B cell (primary cell): ENCODE results near the gene MTX3. TPM values are rescaled to one million over a fixed set of nuclear protein-coding genes. Genes with fewer than 3 reads are reported as not detected.

Experiments
- ATAC-seq: fragments of 200-7000 bp; cut with Tn5 transposase; one replicate; pipeline ENCODE4 v1.10.0; 2021; ENCODE audit warnings: low read depth, mild to moderate bottlenecking, moderate number of reproducible peaks, moderate library complexity
- CTCF ChIA-PET: fragments of 350-600 bp; sonication (Branson Sonifier 250); formaldehyde crosslinking; loops from one replicate; lab custom pipeline; 2021; ENCODE audit warnings: antibody characterized with exemption, inconsistent platforms; lab: Charles Lee
- POLR2A ChIA-PET: fragments of 350-600 bp; sonication (Branson Sonifier 250); formaldehyde crosslinking; loops from one replicate; lab custom pipeline; 2021; ENCODE audit warnings: antibody characterized with exemption; lab: Charles Lee
- DNase-seq: peaks from one replicate; pipeline ENCODE4 v3.0.0; 2013
- H2AFZ ChIP-seq: 2 replicates; pipeline ENCODE4 v1.6.1; 2012; ENCODE audit warnings: mild to moderate bottlenecking, low read depth, low read length; ENCODE audit not compliant: insufficient read depth, poor library complexity, severe bottlenecking
- H3K27ac ChIP-seq, 2 donors: 1 replicate in 1 of 2; 2 replicates in 1 of 2; pipeline ENCODE4 v1.5.1; 2012 to 2013; ENCODE audit warnings: low read length in 2 of 2, mild to moderate bottlenecking in 2 of 2, moderate library complexity in 1 of 2
- H3K27me3 ChIP-seq, 4 experiments: fragments of 200-600 bp in 1 of 4; sonication (generic) in 1 of 4; replicated peaks in 1 of 4; 1 replicate in 2 of 4; 2 replicates in 2 of 4; pipeline versions ENCODE4 v1.6.1 to v1.7.0; 2013 to 2016; ENCODE audit warnings: low read length in 3 of 4, mild to moderate bottlenecking in 2 of 4, mixed read lengths in 1 of 4, moderate library complexity in 1 of 4; ENCODE audit not compliant: insufficient read depth in 4 of 4, control insufficient read depth in 3 of 4; ENCODE audit errors: control extremely low read depth in 1 of 4
- H3K36me3 ChIP-seq, 2 experiments: replicated peaks in 1 of 2; 1 replicate in 1 of 2; 2 replicates in 1 of 2; pipeline versions ENCODE4 v1.6.1 to v1.7.1; 2013; ENCODE audit warnings: low read length in 1 of 2; ENCODE audit not compliant: insufficient read depth in 2 of 2, control insufficient read depth in 1 of 2; ENCODE audit errors: control extremely low read depth in 1 of 2, extremely low read depth in 1 of 2
- H3K4me1 ChIP-seq, 2 donors: fragments of 200-600 bp in 1 of 2; sonication (generic) in 1 of 2; 1 replicate in 1 of 2; 2 replicates in 1 of 2; pipeline versions ENCODE4 v1.5.1 to v1.6.1; 2013 to 2017; ENCODE audit warnings: low read length in 2 of 2; ENCODE audit not compliant: control insufficient read depth in 2 of 2, insufficient read depth in 2 of 2
- H3K4me2 ChIP-seq: replicated peaks from 2 replicates; pipeline ENCODE3; 2012; ENCODE audit warnings: mild to moderate bottlenecking, low read depth, low read length; ENCODE audit not compliant: poor library complexity, severe bottlenecking
- H3K4me3 ChIP-seq, 5 experiments: fragments of 200-600 bp in 1 of 5; sonication (generic) in 1 of 5; 1 replicate in 3 of 5; 2 replicates in 2 of 5; pipeline versions ENCODE4 v1.5.1 to v1.7.0; 2011 to 2016; ENCODE audit warnings: low read length in 4 of 5, mild to moderate bottlenecking in 4 of 5, low read depth in 2 of 5, control low read depth in 1 of 5, moderate library complexity in 1 of 5; ENCODE audit not compliant: insufficient read depth in 1 of 5; ENCODE audit errors: control extremely low read depth in 1 of 5, extremely low read depth in 1 of 5
- H3K79me2 ChIP-seq: fragments of 200-600 bp; sonication (generic); one replicate; pipeline ENCODE4 v1.6.0; 2016; ENCODE audit warnings: low read length; ENCODE audit not compliant: control insufficient read depth, insufficient read depth
- H3K9ac ChIP-seq: fragments of 200-600 bp; sonication (generic); 2 replicates; pipeline ENCODE4 v1.6.1; 2017; ENCODE audit warnings: mild to moderate bottlenecking, low read length, moderate library complexity
- H3K9me3 ChIP-seq, 3 donors: one replicate each; pipeline versions ENCODE4 v1.6.1 to v1.7.1; 2013; ENCODE audit warnings: low read length in 2 of 3; ENCODE audit not compliant: control insufficient read depth in 2 of 3, insufficient read depth in 1 of 3; ENCODE audit errors: control extremely low read depth in 1 of 3
- H4K20me1 ChIP-seq: 2 replicates; pipeline ENCODE4 v1.6.0; 2012; ENCODE audit warnings: mild to moderate bottlenecking, low read length; ENCODE audit not compliant: insufficient read depth, control insufficient read depth, poor library complexity, severe bottlenecking
- H3K27ac Mint-ChIP-seq: one replicate; pipeline ENCODE4 v1.8.0; 2021; ENCODE audit warnings: mixed read lengths
- H3K27me3 Mint-ChIP-seq: one replicate; pipeline ENCODE4 v1.8.0; 2021; ENCODE audit warnings: mixed read lengths
- H3K4me1 Mint-ChIP-seq: one replicate; pipeline ENCODE4 v1.8.0; 2021; ENCODE audit warnings: mixed read lengths
- H3K4me3 Mint-ChIP-seq: one replicate; pipeline ENCODE4 v1.8.0; 2021; ENCODE audit warnings: mixed read lengths
- H3K9me3 Mint-ChIP-seq: one replicate; pipeline ENCODE4 v1.8.0; 2022; ENCODE audit warnings: mixed read lengths; ENCODE audit not compliant: insufficient read depth
- EZH2 ChIP-seq: IDR thresholded peaks from 2 replicates; pipeline ENCODE4 v1.6.1; 2012; ENCODE audit warnings: borderline replicate concordance, low read depth, mild to moderate bottlenecking, moderate library complexity, low read length; ENCODE audit not compliant: insufficient read depth, poor library complexity, severe bottlenecking
- WGBS: methylation state at CpG from one replicate; pipeline ENCODE4 v1.1.5; 2013; ENCODE audit warnings: missing lambda C conversion rate; ENCODE audit not compliant: insufficient coverage; 5-methylcytosine and 5-hydroxymethylcytosine counted together
- intact Hi-C: fragments of 100-400 bp; cut with micrococcal nuclease; formaldehyde crosslinking; loops from one replicate; pipeline ENCODE4 v1.10.0; 2022
- polyA plus RNA-seq: library from polyadenylated mRNA; depleted of rRNA; stranded (reverse); fragments of >200 nt; gene quantifications from 2 replicates; pipeline ENCODE4 v1.2.3, GENCODE V29; 2012
- small RNA-seq: library from RNA; depleted of rRNA; stranded (forward); fragments of <200 nt; gene quantifications from one replicate; pipeline ENCODE3, GENCODE V24; 2012; ENCODE audit warnings: low replicate concordance, low read depth; ENCODE audit not compliant: insufficient read length
- total RNA-seq, 2 donors: library from RNA; stranded (reverse); fragments of 120-200 nt in 1 of 2; gene quantifications; 1 replicate in 1 of 2; 2 replicates in 1 of 2; pipeline versions ENCODE4 v1.2.3 to v1.2.4, GENCODE V29; 2013 to 2022
- TF ChIP-seq, protein P1 (sequence below): fragments of 200-600 bp; IDR thresholded peaks from one replicate; pipeline ENCODE4 v1.8.0; 2022; ENCODE audit warnings: antibody characterized with exemption, mild to moderate bottlenecking

The MTX3 gene
- total and polyA plus RNA-seq, 2 donors (not counting 1 experiment from before 2014, with no cell fraction given) = 7.9 to 21.0 TPM

DNA sequence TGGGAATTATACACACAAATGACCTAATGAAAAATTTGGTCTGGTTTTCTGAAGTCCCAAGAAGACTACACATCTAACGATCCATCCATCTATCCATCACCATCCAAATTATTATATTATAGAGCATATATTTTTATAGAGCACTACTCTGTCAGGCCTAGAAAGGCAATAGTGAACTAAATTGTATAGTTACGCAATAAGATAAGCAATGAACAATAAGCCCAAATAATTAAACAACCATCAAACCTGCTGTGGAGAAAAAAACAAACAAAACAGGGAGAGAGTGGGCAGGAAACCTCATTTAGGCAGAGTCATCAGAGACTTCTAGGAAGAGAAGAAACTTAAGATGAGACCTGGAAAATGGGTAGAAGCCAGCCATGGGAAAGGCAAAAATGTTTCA is 59.7 kb downstream of the MTX3 start:
- H3K9me3 ChIP-seq = peaks cover 0 to 3% (median 0%) of the 10 kb centered on the region in 3 donors
- H3K36me3 ChIP-seq = no peaks in the 10 kb centered on the region
- H3K9ac ChIP-seq = no peak overlapping the region
- H3K4me3 ChIP-seq = no peak overlapping the region
- Mint-ChIP-seq H3K9me3 (no peaks in the 10 kb centered on the region), H3K27me3 (peaks cover 4% of the 10 kb centered on the region), H3K4me3 (no peak overlapping the region), H3K4me1 (no peaks in the 10 kb centered on the region), H3K27ac (no peak overlapping the region)
- ChIA-PET POLR2A (no interaction called here), CTCF (no interaction called here)
- TF ChIP-seq, protein P1, sequence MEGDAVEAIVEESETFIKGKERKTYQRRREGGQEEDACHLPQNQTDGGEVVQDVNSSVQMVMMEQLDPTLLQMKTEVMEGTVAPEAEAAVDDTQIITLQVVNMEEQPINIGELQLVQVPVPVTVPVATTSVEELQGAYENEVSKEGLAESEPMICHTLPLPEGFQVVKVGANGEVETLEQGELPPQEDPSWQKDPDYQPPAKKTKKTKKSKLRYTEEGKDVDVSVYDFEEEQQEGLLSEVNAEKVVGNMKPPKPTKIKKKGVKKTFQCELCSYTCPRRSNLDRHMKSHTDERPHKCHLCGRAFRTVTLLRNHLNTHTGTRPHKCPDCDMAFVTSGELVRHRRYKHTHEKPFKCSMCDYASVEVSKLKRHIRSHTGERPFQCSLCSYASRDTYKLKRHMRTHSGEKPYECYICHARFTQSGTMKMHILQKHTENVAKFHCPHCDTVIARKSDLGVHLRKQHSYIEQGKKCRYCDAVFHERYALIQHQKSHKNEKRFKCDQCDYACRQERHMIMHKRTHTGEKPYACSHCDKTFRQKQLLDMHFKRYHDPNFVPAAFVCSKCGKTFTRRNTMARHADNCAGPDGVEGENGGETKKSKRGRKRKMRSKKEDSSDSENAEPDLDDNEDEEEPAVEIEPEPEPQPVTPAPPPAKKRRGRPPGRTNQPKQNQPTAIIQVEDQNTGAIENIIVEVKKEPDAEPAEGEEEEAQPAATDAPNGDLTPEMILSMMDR = no peak
- TF ChIP-seq EZH2 = no peak
- no CpG with 5 or more reads among the region's 2 CpGs for WGBS
- DNase-seq = no peak
- no peaks in the 10 kb centered on the region for H3K79me2 ChIP-seq
- intact Hi-C loops = no loop called here
- ATAC-seq = no peak
- no peaks in the 10 kb centered on the region for H3K27me3 ChIP-seq
- no peaks in the 10 kb centered on the region for H3K4me1 ChIP-seq
- H3K4me2 ChIP-seq = no peak overlapping the region
- H2AFZ ChIP-seq = no peak overlapping the region
- H4K20me1 ChIP-seq = no peaks in the 10 kb centered on the region
- no peak overlapping the region for H3K27ac ChIP-seq

DNA sequence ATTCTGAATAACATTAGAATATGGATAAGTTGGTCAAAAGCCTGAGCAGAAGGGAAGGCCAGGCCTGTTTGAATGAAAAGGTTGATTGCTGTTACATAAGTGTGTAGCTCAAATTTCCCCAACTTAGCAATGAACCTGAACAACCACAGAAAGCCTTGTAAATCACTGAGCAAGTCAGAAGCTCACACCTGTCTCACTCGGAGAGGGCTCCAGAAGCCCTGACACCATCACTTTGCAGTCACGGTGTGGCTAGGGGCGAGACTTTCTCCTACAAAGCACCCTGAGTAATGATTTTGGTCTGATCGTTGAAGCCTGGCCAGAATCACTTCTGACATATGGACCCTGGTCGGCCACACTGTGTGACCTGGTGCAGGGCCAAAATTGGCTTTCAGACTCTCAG is 62.0 kb downstream of the MTX3 start:
- no peak for ATAC-seq
- Histone ChIP-seq H4K20me1 (no peaks in the 10 kb centered on the region), H3K36me3 (no peaks in the 10 kb centered on the region), H2AFZ (no peak overlapping the region), H3K27ac (no peak overlapping the region), H3K4me2 (no peak overlapping the region), H3K4me1 (no peaks in the 10 kb centered on the region), H3K4me3 (no peak overlapping the region), H3K9me3 (peaks cover 0 to 3% (median 0%) of the 10 kb centered on the region in 3 donors), H3K79me2 (no peaks in the 10 kb centered on the region), H3K9ac (no peak overlapping the region), H3K27me3 (no peaks in the 10 kb centered on the region)
- intact Hi-C loops = loop anchor here (5.0 kb wide), 1 partner anchor 153 kb away; no protein-coding TSS in a partner anchor
- ChIA-PET POLR2A (no interaction called here), CTCF (no interaction called here)
- 86% methylated on average over 5 of the region's 5 CpGs for WGBS
- H3K9me3 Mint-ChIP-seq = no peaks in the 10 kb centered on the region
- H3K27ac Mint-ChIP-seq = no peak overlapping the region
- peaks cover 7% of the 10 kb centered on the region for H3K27me3 Mint-ChIP-seq
- TF ChIP-seq EZH2 = no peak
- TF ChIP-seq, protein P1 = no peak
- no peaks in the 10 kb centered on the region for H3K4me1 Mint-ChIP-seq
- no peak overlapping the region for H3K4me3 Mint-ChIP-seq
- DNase-seq = no peak

Small RNA genes within 50 kb of the gene (small RNA-seq; reads per million reads assigned to genes)
- not detected for gene TRMT112P2

Other genes starting within 250 kb of the MTX3 start
- 0.57 and 0.80 TPM in 2 replicates for gene THBS4, start 44.1 kb upstream of the MTX3 start, total RNA-seq
- 0.43 and 0.49 TPM in 2 replicates for gene THBS4, start 44.1 kb upstream of the MTX3 start, polyA plus RNA-seq